Liver (tissue), 9 donors: ENCODE results near the gene SYTL3. TPM values are rescaled to one million over a fixed set of nuclear protein-coding genes. Genes with fewer than 3 reads are reported as not detected.

Source experiments
- DNase-seq: peaks from one replicate; pipeline ENCODE4 v3.0.0-alpha.2; 2017; ENCODE audit warnings: low spot score
- H3K27ac ChIP-seq, 2 donors: one replicate each; pipeline ENCODE4 v1.7.0; 2013; ENCODE audit warnings: inconsistent platforms in 2 of 2, low read length in 2 of 2, control low read depth in 1 of 2, low read depth in 1 of 2, mild to moderate bottlenecking in 1 of 2
- H3K27me3 ChIP-seq, 4 donors: one replicate each; pipeline versions ENCODE4 v1.6.1 to v1.7.0; 2013; ENCODE audit warnings: low read length in 3 of 4, inconsistent platforms in 1 of 4, mild to moderate bottlenecking in 1 of 4, moderate library complexity in 1 of 4; ENCODE audit not compliant: control insufficient read depth in 4 of 4, insufficient read depth in 4 of 4
- H3K36me3 ChIP-seq, 4 donors: one replicate each; pipeline versions ENCODE4 v1.6.1 to v1.7.0; 2013; ENCODE audit warnings: low read length in 3 of 4, mild to moderate bottlenecking in 3 of 4, low read depth in 1 of 4, moderate library complexity in 1 of 4; ENCODE audit not compliant: control insufficient read depth in 4 of 4, insufficient read depth in 3 of 4
- H3K4me1 ChIP-seq, 4 donors: one replicate each; pipeline versions ENCODE4 v1.6.1 to v1.7.0; 2013; ENCODE audit warnings: low read length in 3 of 4, mild to moderate bottlenecking in 3 of 4, moderate library complexity in 1 of 4; ENCODE audit not compliant: control insufficient read depth in 4 of 4, insufficient read depth in 4 of 4
- H3K4me3 ChIP-seq, 3 donors: one replicate each; pipeline versions ENCODE4 v1.6.1 to v1.7.0; 2013; ENCODE audit warnings: low read length in 3 of 3, control low read depth in 1 of 3, low read depth in 1 of 3, mild to moderate bottlenecking in 1 of 3
- H3K9ac ChIP-seq, 2 donors: one replicate each; pipeline ENCODE4 v1.7.0; 2013; ENCODE audit warnings: low read length in 2 of 2, mild to moderate bottlenecking in 2 of 2, moderate library complexity in 2 of 2, control low read depth in 1 of 2, low read depth in 1 of 2
- H3K9me3 ChIP-seq, 4 donors: one replicate each; pipeline versions ENCODE4 v1.6.1 to v1.7.0; 2013; ENCODE audit warnings: low read length in 3 of 4; ENCODE audit not compliant: control insufficient read depth in 4 of 4
- ATF3 ChIP-seq: IDR thresholded peaks from 2 replicates; pipeline ENCODE4 v1.6.1; 2016; ENCODE audit warnings: antibody characterized with exemption
- EGR1 ChIP-seq, 2 donors: IDR thresholded peaks; 2 replicates each; pipeline ENCODE4 v1.6.1; 2016 to 2018; ENCODE audit warnings: antibody characterized with exemption in 2 of 2, low read depth in 2 of 2
- FOXA1 ChIP-seq: IDR thresholded peaks from 2 replicates; pipeline ENCODE4 v1.6.1; 2016; ENCODE audit warnings: antibody characterized with exemption
- FOXA2 ChIP-seq: IDR thresholded peaks from 2 replicates; pipeline ENCODE4 v1.6.1; 2016; ENCODE audit warnings: antibody characterized with exemption
- GABPA ChIP-seq, 2 donors: IDR thresholded peaks in 1 of 2; conservative IDR thresholded peaks in 1 of 2; 2 replicates each; pipeline ENCODE4 v1.6.1; 2016; ENCODE audit warnings: antibody characterized with exemption in 2 of 2, mild to moderate bottlenecking in 1 of 2, moderate library complexity in 1 of 2
- HNF4A ChIP-seq, 2 donors: conservative IDR thresholded peaks; 2 replicates each; pipeline ENCODE4 v1.6.1; 2016; ENCODE audit warnings: antibody characterized with exemption in 2 of 2, mild to moderate bottlenecking in 2 of 2
- HNF4G ChIP-seq: IDR thresholded peaks from 2 replicates; pipeline ENCODE4 v1.6.1; 2016; ENCODE audit warnings: antibody characterized with exemption
- JUND ChIP-seq, 2 donors: IDR thresholded peaks; 2 replicates each; pipeline ENCODE4 v1.6.1; 2016; ENCODE audit warnings: antibody characterized with exemption in 2 of 2
- NR2F2 ChIP-seq: IDR thresholded peaks from 2 replicates; pipeline ENCODE4 v1.6.1; 2016; ENCODE audit warnings: antibody characterized with exemption
- RAD21 ChIP-seq, 2 donors: IDR thresholded peaks; 2 replicates each; pipeline ENCODE4 v1.6.1; 2016; ENCODE audit warnings: antibody characterized with exemption in 2 of 2, mild to moderate bottlenecking in 2 of 2
- RXRA ChIP-seq, 2 donors: IDR thresholded peaks; 2 replicates each; pipeline ENCODE4 v1.6.1; 2017 to 2018; ENCODE audit warnings: antibody characterized with exemption in 2 of 2, mild to moderate bottlenecking in 1 of 2
- SP1 ChIP-seq: IDR thresholded peaks from 2 replicates; pipeline ENCODE4 v1.6.1; 2018; ENCODE audit warnings: antibody characterized with exemption, mild to moderate bottlenecking
- TAF1 ChIP-seq: conservative IDR thresholded peaks from 2 replicates; pipeline ENCODE4 v1.6.1; 2016; ENCODE audit warnings: antibody characterized with exemption, mild to moderate bottlenecking
- YY1 ChIP-seq: IDR thresholded peaks from 2 replicates; pipeline ENCODE4 v1.6.1; 2016; ENCODE audit warnings: antibody characterized with exemption, mild to moderate bottlenecking
- WGBS: extraction: QIAGEN DNeasy Blood & Tissue Kit; methylation state at CpG from one replicate; pipeline ENCODE4 v1.1.7; 2013; 5-methylcytosine and 5-hydroxymethylcytosine counted together
- polyA plus RNA-seq, 2 donors: library from polyadenylated mRNA; stranded (reverse) in 1 of 2; unstranded in 1 of 2; fragments of 200-250 nt in 1 of 2; fragments of >200 nt in 1 of 2; fragmentation: Nextera tagmentation in 1 of 2; extraction: Ambion mirVana in 1 of 2; gene quantifications; one replicate each; pipeline versions ENCODE4 v1.2.1 to v1.2.3, GENCODE V29; 2013 to 2015
- total RNA-seq, 2 donors: library from RNA; depleted of rRNA; stranded (reverse); fragments of >200 nt; gene quantifications; one replicate each; pipeline ENCODE4 v1.2.3, GENCODE V29; 2014
- TF ChIP-seq, protein P1 (sequence below): IDR thresholded peaks from 2 replicates; pipeline ENCODE4 v1.6.1; 2016; ENCODE audit warnings: antibody characterized with exemption, mild to moderate bottlenecking
- TF ChIP-seq, protein P2 (sequence below): fragments of 150-350 bp; IDR thresholded peaks from 2 replicates; pipeline ENCODE4 v1.5.1; 2017; ENCODE audit warnings: improper control_type of control experiment, low read depth, low read length; ENCODE audit not compliant: missing input control
- TF ChIP-seq, protein P3 (sequence below): IDR thresholded peaks from 2 replicates; pipeline ENCODE4 v1.6.1; 2016; ENCODE audit warnings: antibody characterized with exemption
- TF ChIP-seq, protein P4 (sequence below): IDR thresholded peaks from 2 replicates; pipeline ENCODE4 v1.6.1; 2016; ENCODE audit warnings: antibody characterized with exemption
- donor health status: healthy.
- donor health status: healthy.
- donor health status: healthy.
- donor health status: healthy.
- donor health status: healthy.

The SYTL3 gene
- total and polyA plus RNA-seq, 4 donors, result 0.28 to 1.7 (median 0.51) TPM

DNA sequence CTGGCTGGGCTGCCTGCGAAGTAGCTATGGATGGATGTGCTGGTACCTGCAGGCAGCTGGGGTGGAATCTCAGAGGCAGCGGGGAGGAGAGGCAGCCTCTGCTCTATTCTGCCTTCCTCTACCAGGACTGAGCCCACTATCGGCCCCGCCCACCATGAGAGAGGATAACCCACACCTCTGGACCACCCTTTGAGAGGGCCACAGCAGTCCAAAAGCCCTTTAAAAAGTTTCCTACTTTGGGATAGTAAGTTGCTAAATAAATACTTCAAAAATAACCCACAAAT is 133.3 kb downstream of the SYTL3 start:
- whole genome bisulfite sequencing, result 98% methylated on average over 4 of the region's 4 CpGs
- Histone ChIP-seq H3K36me3 (peaks cover 7 to 52% (median 45%) of the 10 kb centered on the region in 4 donors), H3K4me3 (no peak overlapping the region), H3K27me3 (no peaks in the 10 kb centered on the region), H3K27ac (no peak overlapping the region), H3K9ac (no peak overlapping the region), H3K4me1 (no peaks in the 10 kb centered on the region), H3K9me3 (no peaks in the 10 kb centered on the region)
- no peak for DNase-seq
- TF ChIP-seq SP1 (no peak), FOXA2 (no peak), HNF4A (conservative IDR thresholded peaks at IDR 0.05) (no peak), HNF4G (no peak), YY1 (no peak), GABPA (IDR thresholded peaks at IDR 0.05 in 1 of 2, conservative IDR thresholded peaks at IDR 0.05 in 1 of 2) (no peak), JUND (IDR thresholded peaks at IDR 0.05) (no peak), RAD21 (IDR thresholded peaks at IDR 0.05) (no peak), FOXA1 (no peak), RXRA (IDR thresholded peaks at IDR 0.05) (no peak), TAF1 (no peak), NR2F2 (no peak), ATF3 (no peak), EGR1 (IDR thresholded peaks at IDR 0.05; ENCODE audit: low read depth in 2 of 2) (no peak)
- TF ChIP-seq, protein P1, sequence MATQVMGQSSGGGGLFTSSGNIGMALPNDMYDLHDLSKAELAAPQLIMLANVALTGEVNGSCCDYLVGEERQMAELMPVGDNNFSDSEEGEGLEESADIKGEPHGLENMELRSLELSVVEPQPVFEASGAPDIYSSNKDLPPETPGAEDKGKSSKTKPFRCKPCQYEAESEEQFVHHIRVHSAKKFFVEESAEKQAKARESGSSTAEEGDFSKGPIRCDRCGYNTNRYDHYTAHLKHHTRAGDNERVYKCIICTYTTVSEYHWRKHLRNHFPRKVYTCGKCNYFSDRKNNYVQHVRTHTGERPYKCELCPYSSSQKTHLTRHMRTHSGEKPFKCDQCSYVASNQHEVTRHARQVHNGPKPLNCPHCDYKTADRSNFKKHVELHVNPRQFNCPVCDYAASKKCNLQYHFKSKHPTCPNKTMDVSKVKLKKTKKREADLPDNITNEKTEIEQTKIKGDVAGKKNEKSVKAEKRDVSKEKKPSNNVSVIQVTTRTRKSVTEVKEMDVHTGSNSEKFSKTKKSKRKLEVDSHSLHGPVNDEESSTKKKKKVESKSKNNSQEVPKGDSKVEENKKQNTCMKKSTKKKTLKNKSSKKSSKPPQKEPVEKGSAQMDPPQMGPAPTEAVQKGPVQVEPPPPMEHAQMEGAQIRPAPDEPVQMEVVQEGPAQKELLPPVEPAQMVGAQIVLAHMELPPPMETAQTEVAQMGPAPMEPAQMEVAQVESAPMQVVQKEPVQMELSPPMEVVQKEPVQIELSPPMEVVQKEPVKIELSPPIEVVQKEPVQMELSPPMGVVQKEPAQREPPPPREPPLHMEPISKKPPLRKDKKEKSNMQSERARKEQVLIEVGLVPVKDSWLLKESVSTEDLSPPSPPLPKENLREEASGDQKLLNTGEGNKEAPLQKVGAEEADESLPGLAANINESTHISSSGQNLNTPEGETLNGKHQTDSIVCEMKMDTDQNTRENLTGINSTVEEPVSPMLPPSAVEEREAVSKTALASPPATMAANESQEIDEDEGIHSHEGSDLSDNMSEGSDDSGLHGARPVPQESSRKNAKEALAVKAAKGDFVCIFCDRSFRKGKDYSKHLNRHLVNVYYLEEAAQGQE, result no peak
- TF ChIP-seq, protein P2, sequence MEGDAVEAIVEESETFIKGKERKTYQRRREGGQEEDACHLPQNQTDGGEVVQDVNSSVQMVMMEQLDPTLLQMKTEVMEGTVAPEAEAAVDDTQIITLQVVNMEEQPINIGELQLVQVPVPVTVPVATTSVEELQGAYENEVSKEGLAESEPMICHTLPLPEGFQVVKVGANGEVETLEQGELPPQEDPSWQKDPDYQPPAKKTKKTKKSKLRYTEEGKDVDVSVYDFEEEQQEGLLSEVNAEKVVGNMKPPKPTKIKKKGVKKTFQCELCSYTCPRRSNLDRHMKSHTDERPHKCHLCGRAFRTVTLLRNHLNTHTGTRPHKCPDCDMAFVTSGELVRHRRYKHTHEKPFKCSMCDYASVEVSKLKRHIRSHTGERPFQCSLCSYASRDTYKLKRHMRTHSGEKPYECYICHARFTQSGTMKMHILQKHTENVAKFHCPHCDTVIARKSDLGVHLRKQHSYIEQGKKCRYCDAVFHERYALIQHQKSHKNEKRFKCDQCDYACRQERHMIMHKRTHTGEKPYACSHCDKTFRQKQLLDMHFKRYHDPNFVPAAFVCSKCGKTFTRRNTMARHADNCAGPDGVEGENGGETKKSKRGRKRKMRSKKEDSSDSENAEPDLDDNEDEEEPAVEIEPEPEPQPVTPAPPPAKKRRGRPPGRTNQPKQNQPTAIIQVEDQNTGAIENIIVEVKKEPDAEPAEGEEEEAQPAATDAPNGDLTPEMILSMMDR, result no peak
- TF ChIP-seq, protein P3, sequence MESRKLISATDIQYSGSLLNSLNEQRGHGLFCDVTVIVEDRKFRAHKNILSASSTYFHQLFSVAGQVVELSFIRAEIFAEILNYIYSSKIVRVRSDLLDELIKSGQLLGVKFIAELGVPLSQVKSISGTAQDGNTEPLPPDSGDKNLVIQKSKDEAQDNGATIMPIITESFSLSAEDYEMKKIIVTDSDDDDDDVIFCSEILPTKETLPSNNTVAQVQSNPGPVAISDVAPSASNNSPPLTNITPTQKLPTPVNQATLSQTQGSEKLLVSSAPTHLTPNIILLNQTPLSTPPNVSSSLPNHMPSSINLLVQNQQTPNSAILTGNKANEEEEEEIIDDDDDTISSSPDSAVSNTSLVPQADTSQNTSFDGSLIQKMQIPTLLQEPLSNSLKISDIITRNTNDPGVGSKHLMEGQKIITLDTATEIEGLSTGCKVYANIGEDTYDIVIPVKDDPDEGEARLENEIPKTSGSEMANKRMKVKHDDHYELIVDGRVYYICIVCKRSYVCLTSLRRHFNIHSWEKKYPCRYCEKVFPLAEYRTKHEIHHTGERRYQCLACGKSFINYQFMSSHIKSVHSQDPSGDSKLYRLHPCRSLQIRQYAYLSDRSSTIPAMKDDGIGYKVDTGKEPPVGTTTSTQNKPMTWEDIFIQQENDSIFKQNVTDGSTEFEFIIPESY, result no peak

GRCh38 chr6:158783851-158784250 is 134.0 kb downstream of the SYTL3 start:
- no peak overlapping the region for H3K9ac ChIP-seq
- no peaks in the 10 kb centered on the region for H3K9me3 ChIP-seq
- H3K27ac ChIP-seq, result no peak overlapping the region
- WGBS, result 95% methylated on average over 5 of the region's 5 CpGs
- H3K4me1 ChIP-seq, result peaks cover 0 to 2% (median under 1%) of the 10 kb centered on the region in 4 donors
- peaks cover 7 to 49% (median 41%) of the 10 kb centered on the region in 4 donors for H3K36me3 ChIP-seq
- H3K4me3 ChIP-seq, result no peak overlapping the region
- no peaks in the 10 kb centered on the region for H3K27me3 ChIP-seq
- DNase-seq, result no peak
- TF ChIP-seq ATF3, result no peak
- TF ChIP-seq FOXA1, result no peak
- no peak for TF ChIP-seq SP1
- no peak for TF ChIP-seq HNF4A (conservative IDR thresholded peaks at IDR 0.05)
- TF ChIP-seq, protein P2, result no peak
- TF ChIP-seq TAF1, result no peak
- no peak for TF ChIP-seq RXRA (IDR thresholded peaks at IDR 0.05)
- no peak for TF ChIP-seq JUND (IDR thresholded peaks at IDR 0.05)
- TF ChIP-seq, protein P4, sequence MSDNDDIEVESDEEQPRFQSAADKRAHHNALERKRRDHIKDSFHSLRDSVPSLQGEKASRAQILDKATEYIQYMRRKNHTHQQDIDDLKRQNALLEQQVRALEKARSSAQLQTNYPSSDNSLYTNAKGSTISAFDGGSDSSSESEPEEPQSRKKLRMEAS, result no peak
- TF ChIP-seq HNF4G, result no peak
- TF ChIP-seq, protein P3, result no peak
- TF ChIP-seq FOXA2, result no peak
- TF ChIP-seq YY1, result no peak
- no peak for TF ChIP-seq NR2F2
- TF ChIP-seq EGR1 (IDR thresholded peaks at IDR 0.05; ENCODE audit: low read depth in 2 of 2), result no peak
